H1 (cell line): Measurements from ENCODE around the gene ABCF2. TPM values are rescaled to one million over a fixed set of nuclear protein-coding genes. Genes with fewer than 3 reads are reported as not detected.

Source experiments
- CTCF ChIA-PET: fragments of 300-600 bp; sonication (Branson Sonifier 250); formaldehyde crosslinking; loops from one replicate; lab custom pipeline; 2021; ENCODE audit not compliant: partially characterized antibody; lab: Charles Lee
- POLR2A ChIA-PET: fragments of 300-600 bp; sonication (Branson Sonifier 250); formaldehyde crosslinking; loops from one replicate; lab custom pipeline; 2021; ENCODE audit warnings: inconsistent platforms; ENCODE audit not compliant: partially characterized antibody; lab: Charles Lee
- DNase-seq, 2 experiments: peaks; one replicate each; pipeline versions ENCODE4 v3.0.0 to v3.0.0-alpha.2; 2010 to 2022; ENCODE audit warnings: low spot score in 2 of 2, low read depth in 1 of 2, mixed read lengths in 1 of 2
- FAIRE-seq: peaks from 2 replicates; lab custom pipeline; 2011; peaks lifted over from hg19 to GRCh38; lab: Jason Lieb, UNC
- H2AFZ ChIP-seq: 2 replicates; pipeline ENCODE4 v1.8.1; 2012; ENCODE audit warnings: low read length, inconsistent platforms
- H2AK5ac ChIP-seq: 2 replicates; pipeline ENCODE4 v1.6.1; 2013; ENCODE audit warnings: low read depth, low read length
- H2BK120ac ChIP-seq: replicated peaks from 2 replicates; pipeline ENCODE3; 2013; ENCODE audit warnings: low read depth, low read length, inconsistent platforms
- H2BK12ac ChIP-seq: 2 replicates; pipeline ENCODE4 v1.6.1; 2013; ENCODE audit warnings: low read depth, low read length
- H2BK15ac ChIP-seq: 2 replicates; pipeline ENCODE4 v1.6.1; 2013; ENCODE audit warnings: low read length
- H2BK20ac ChIP-seq: 2 replicates; pipeline ENCODE4 v1.6.1; 2013; ENCODE audit warnings: low read length
- H2BK5ac ChIP-seq: 2 replicates; pipeline ENCODE4 v1.6.1; 2013; ENCODE audit warnings: low read depth, low read length
- H3K14ac ChIP-seq: 2 replicates; pipeline ENCODE4 v1.6.1; 2013; ENCODE audit warnings: inconsistent platforms; ENCODE audit not compliant: insufficient read length
- H3K18ac ChIP-seq: 2 replicates; pipeline ENCODE4 v1.6.1; 2013; ENCODE audit warnings: low read length; ENCODE audit errors: extremely low read depth
- H3K23ac ChIP-seq: 2 replicates; pipeline ENCODE4 v1.6.1; 2013; ENCODE audit warnings: inconsistent platforms; ENCODE audit not compliant: insufficient read length
- H3K23me2 ChIP-seq: 2 replicates; pipeline ENCODE4 v1.6.1; 2013; ENCODE audit warnings: low read depth, low read length
- H3K27ac ChIP-seq: 2 replicates; pipeline ENCODE4 v1.6.1; 2011; ENCODE audit warnings: low read depth, low read length, inconsistent platforms
- H3K27me3 ChIP-seq, 4 experiments: replicated peaks in 1 of 4; 1 replicate in 1 of 4; 2 replicates in 3 of 4; pipeline versions ENCODE4 v1.6.1 to v1.8.1; 2011 to 2013; ENCODE audit warnings: low read length in 3 of 4, mild to moderate bottlenecking in 3 of 4, inconsistent platforms in 2 of 4, mixed read lengths in 2 of 4, moderate library complexity in 1 of 4; ENCODE audit not compliant: control insufficient read depth in 3 of 4, insufficient read depth in 3 of 4; ENCODE audit errors: extremely low read depth in 1 of 4
- H3K36me3 ChIP-seq, 4 experiments: 2 replicates each; pipeline versions ENCODE4 v1.6.1 to v1.8.1; 2011 to 2013; ENCODE audit warnings: mild to moderate bottlenecking in 4 of 4, low read length in 3 of 4, moderate library complexity in 2 of 4, control low read depth in 1 of 4, inconsistent platforms in 1 of 4; ENCODE audit not compliant: insufficient read depth in 4 of 4, control insufficient read depth in 2 of 4
- H3K4ac ChIP-seq: replicated peaks from 2 replicates; pipeline ENCODE3; 2013; ENCODE audit warnings: low read length, low read depth, mixed read lengths, inconsistent platforms; ENCODE audit not compliant: insufficient read length
- H3K4me1 ChIP-seq, 4 experiments: replicated peaks in 1 of 4; 1 replicate in 1 of 4; 2 replicates in 3 of 4; pipeline versions ENCODE4 v1.6.1 to v1.8.1; 2011 to 2013; ENCODE audit warnings: low read length in 3 of 4, inconsistent platforms in 2 of 4, mixed read lengths in 1 of 4; ENCODE audit not compliant: insufficient read depth in 4 of 4, control insufficient read depth in 3 of 4
- H3K4me2 ChIP-seq, 2 experiments: 2 replicates each; pipeline versions ENCODE4 v1.6.1 to v1.8.1; 2011 to 2013; ENCODE audit warnings: low read depth in 2 of 2, low read length in 2 of 2, control low read depth in 1 of 2, inconsistent platforms in 1 of 2, mild to moderate bottlenecking in 1 of 2; ENCODE audit not compliant: insufficient read depth in 1 of 2
- H3K4me3 ChIP-seq, 4 experiments: fragments of 200-600, 300-600 bp in 1 of 4; sonication (generic), shearing (Covaris generic), sonication (Bioruptor Twin) in 1 of 4; 2 replicates each; pipeline versions ENCODE4 v1.5.1 to v1.8.1; 2011 to 2016; ENCODE audit warnings: low read length in 4 of 4, low read depth in 3 of 4, control low read depth in 2 of 4, inconsistent platforms in 2 of 4, mild to moderate bottlenecking in 2 of 4, mixed read lengths in 1 of 4, moderate library complexity in 1 of 4; ENCODE audit not compliant: insufficient read depth in 2 of 4; ENCODE audit errors: extremely low read depth in 1 of 4
- H3K56ac ChIP-seq: replicated peaks from 2 replicates; pipeline ENCODE3; 2013; ENCODE audit warnings: low read depth, mild to moderate bottlenecking, mixed read lengths, low read length, inconsistent platforms; ENCODE audit not compliant: insufficient read length
- H3K79me1 ChIP-seq: 2 replicates; pipeline ENCODE4 v1.6.1; 2013; ENCODE audit warnings: low read depth, low read length, control low read depth
- H3K79me2 ChIP-seq, 2 experiments: 2 replicates each; pipeline versions ENCODE4 v1.6.1 to v1.8.1; 2012 to 2013; ENCODE audit warnings: low read length in 2 of 2, mild to moderate bottlenecking in 2 of 2, inconsistent platforms in 1 of 2; ENCODE audit not compliant: insufficient read depth in 2 of 2, control insufficient read depth in 1 of 2
- H3K9ac ChIP-seq, 4 experiments: replicated peaks in 1 of 4; 1 replicate in 1 of 4; 2 replicates in 3 of 4; pipeline versions ENCODE4 v1.6.1 to v1.8.1; 2011 to 2013; ENCODE audit warnings: low read depth in 3 of 4, low read length in 3 of 4, control low read depth in 2 of 4, mild to moderate bottlenecking in 2 of 4, moderate library complexity in 2 of 4, inconsistent platforms in 1 of 4; ENCODE audit errors: extremely low read depth in 1 of 4
- H3K9me3 ChIP-seq, 2 experiments: 2 replicates each; pipeline versions ENCODE4 v1.6.1 to v1.8.1; 2012 to 2013; ENCODE audit warnings: mild to moderate bottlenecking in 2 of 2, moderate library complexity in 2 of 2, control low read depth in 1 of 2, inconsistent platforms in 1 of 2, low read depth in 1 of 2, low read length in 1 of 2, mixed read lengths in 1 of 2; ENCODE audit not compliant: insufficient read depth in 2 of 2
- H4K20me1 ChIP-seq, 2 experiments: replicated peaks in 1 of 2; 2 replicates each; pipeline versions ENCODE3 to v1.8.1; 2011 to 2013; ENCODE audit warnings: inconsistent platforms in 2 of 2, low read length in 2 of 2, mild to moderate bottlenecking in 1 of 2; ENCODE audit not compliant: insufficient read depth in 2 of 2, control insufficient read depth in 1 of 2
- H4K5ac ChIP-seq: 2 replicates; pipeline ENCODE4 v1.6.1; 2013; ENCODE audit warnings: low read length, low read depth, mixed read lengths, inconsistent platforms; ENCODE audit not compliant: insufficient read length
- H4K8ac ChIP-seq: 2 replicates; pipeline ENCODE4 v1.8.0; 2013; ENCODE audit warnings: mild to moderate bottlenecking, moderate library complexity, low read length, inconsistent platforms; ENCODE audit not compliant: insufficient read depth; ENCODE audit errors: extremely low read depth
- H4K91ac ChIP-seq: replicated peaks from 2 replicates; pipeline ENCODE3; 2013; ENCODE audit warnings: low read length, mixed read lengths, inconsistent platforms; ENCODE audit not compliant: insufficient read length
- NRF1 ChIP-seq: IDR thresholded peaks from 2 replicates; pipeline ENCODE4 v1.6.1; 2011; ENCODE audit warnings: mild to moderate bottlenecking, low read depth, low read length, improper control_type of control experiment
- RNF2 ChIP-seq: fragments of 200-900, 300-1000 bp; sonication (generic); IDR thresholded peaks from 2 replicates; pipeline ENCODE4 v1.7.1; 2016; ENCODE audit warnings: borderline replicate concordance, low read depth, mild to moderate bottlenecking, antibody characterized with exemption, low read length; ENCODE audit not compliant: poor library complexity, severe bottlenecking; ENCODE audit errors: missing control alignments
- TAF7 ChIP-seq: optimal IDR thresholded peaks from 2 replicates; pipeline ENCODE3; 2011; ENCODE audit warnings: low read depth, mild to moderate bottlenecking, inconsistent platforms, low read length, moderate library complexity, borderline replicate concordance
- ZNF274 ChIP-seq: IDR thresholded peaks from 2 replicates; pipeline ENCODE4 v1.7.0; 2012; ENCODE audit warnings: low read length, borderline replicate concordance; ENCODE audit errors: extremely low read depth
- WGBS, 2 experiments: shearing (Covaris generic) in 1 of 2; methylation state at CpG; one replicate each; pipeline versions ENCODE4 v1.1.6 to v1.1.7; 2013 to 2015; ENCODE audit warnings: low lambda C conversion rate in 2 of 2, mixed read lengths in 2 of 2, inconsistent platforms in 1 of 2, low coverage in 1 of 2, missing lambda C conversion rate in 1 of 2; ENCODE audit not compliant: insufficient replicate concordance in 2 of 2, insufficient coverage in 1 of 2, insufficient read length in 1 of 2; ENCODE audit errors: extremely low coverage in 1 of 2, missing lambda C conversion rate in 1 of 2; 5-methylcytosine and 5-hydroxymethylcytosine counted together
- polyA plus RNA-seq, 7 experiments: library from polyadenylated mRNA; depleted of rRNA in 3 of 7; stranded (reverse) in 5 of 7; unstranded in 2 of 7; fragments of >200 nt in 5 of 7; fragments of 200-250 nt in 2 of 7; gene quantifications; 1 replicate in 5 of 7; 2 replicates in 1 of 7; 4 replicates in 1 of 7; pipeline versions ENCODE4 v1.2.1 to v1.2.3, GENCODE V29; 2011 to 2013; ENCODE audit warnings: missing spikeins in 2 of 7, mixed read lengths in 2 of 7
- total RNA-seq: library from RNA; stranded (reverse); fragmentation: NEBNext Ultra II Directional; extraction: Animal tissue kit (Norgen Biotek cat#: 25700); gene quantifications from 2 replicates; pipeline ENCODE4 v1.2.1, GENCODE V29; 2021

Gene ABCF2
- total and polyA plus RNA-seq, 2 of the 8 experiments (the other 6 are each of a cell fraction or from before 2014, with no cell fraction given), result 28.0 to 55.0 TPM

DNA sequence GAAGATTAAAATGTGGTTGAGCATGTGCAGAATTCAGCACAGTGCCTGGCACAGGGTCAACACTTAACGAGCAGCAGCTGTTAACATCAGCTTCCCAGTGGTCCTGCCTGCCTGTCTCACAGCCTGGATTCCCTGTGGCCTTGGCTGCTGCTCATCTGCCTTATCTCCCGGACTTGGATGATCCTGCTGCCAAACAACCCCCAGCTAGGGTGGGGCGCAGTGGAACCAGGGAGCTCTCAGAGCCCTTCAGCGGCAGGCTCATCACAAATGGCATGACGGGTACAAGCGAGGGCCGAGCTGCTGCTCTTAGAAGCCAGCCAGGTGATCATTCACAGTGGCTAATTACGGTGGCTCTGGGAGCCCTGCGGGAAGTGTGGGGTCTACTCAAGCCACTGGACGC is 34.5 kb upstream of the ABCF2 start:
- CTCF ChIA-PET, result interaction anchor here (0.8 to 4.5 kb wide), 5 partner anchors 9 to 122 kb away, joined by 3 to 25 read pairs (median 5); no protein-coding TSS in a partner anchor
- Histone ChIP-seq H3K23me2 (no peaks in the 10 kb centered on the region), H3K27me3 (peaks cover 0 to 1% (median under 1%) of the 10 kb centered on the region in 4 experiments; a peak in 2 of 7 replicates), H3K9ac (no peak overlapping the region), H4K5ac (no peak overlapping the region), H4K20me1 (no peaks in the 10 kb centered on the region), H3K79me2 (no peaks in the 10 kb centered on the region), H2BK20ac (no peak overlapping the region), H3K4ac (no peak overlapping the region), H2BK120ac (no peak overlapping the region), H3K56ac (no peak overlapping the region), H2BK15ac (no peak overlapping the region), H2AK5ac (no peak overlapping the region), H4K8ac (no peak overlapping the region), H3K18ac (no peak overlapping the region), H3K27ac (no peak overlapping the region), H3K14ac (no peak overlapping the region), H3K79me1 (no peaks in the 10 kb centered on the region)
- POLR2A ChIA-PET, result interaction anchor here (0.7 to 1.5 kb wide), 3 partner anchors 9 to 37 kb away, joined by 3 to 6 read pairs (median 3); no protein-coding TSS in a partner anchor
- TF ChIP-seq RNF2, result no peak
- TF ChIP-seq TAF7, result no peak
- no peak for TF ChIP-seq ZNF274
- TF ChIP-seq NRF1, result no peak
- TF ChIP-seq, all 59 proteins: peak for 0
- WGBS, 2 experiments, result 79% methylated on average over 10 of the region's 10 CpGs; no CpG with 5 or more reads in 1 of the 2 experiments
- no peaks in the 10 kb centered on the region; a peak in 1 of 7 replicates for H3K4me1 ChIP-seq
- FAIRE-seq (no peak), DNase-seq (no peak)
- no peak overlapping the region for H3K4me3 ChIP-seq
- H3K36me3 ChIP-seq, result no peaks in the 10 kb centered on the region
- H2BK5ac ChIP-seq, result no peak overlapping the region
- H3K9me3 ChIP-seq, result no peaks in the 10 kb centered on the region
- no peak overlapping the region for H3K23ac ChIP-seq
- no peak overlapping the region for H2AFZ ChIP-seq
- H3K4me2 ChIP-seq, result no peak overlapping the region
- no peak overlapping the region for H4K91ac ChIP-seq
- no peak overlapping the region for H2BK12ac ChIP-seq
